Measurements from ENCODE around the gene TNFSF11.

The TNFSF11 gene

DNA sequence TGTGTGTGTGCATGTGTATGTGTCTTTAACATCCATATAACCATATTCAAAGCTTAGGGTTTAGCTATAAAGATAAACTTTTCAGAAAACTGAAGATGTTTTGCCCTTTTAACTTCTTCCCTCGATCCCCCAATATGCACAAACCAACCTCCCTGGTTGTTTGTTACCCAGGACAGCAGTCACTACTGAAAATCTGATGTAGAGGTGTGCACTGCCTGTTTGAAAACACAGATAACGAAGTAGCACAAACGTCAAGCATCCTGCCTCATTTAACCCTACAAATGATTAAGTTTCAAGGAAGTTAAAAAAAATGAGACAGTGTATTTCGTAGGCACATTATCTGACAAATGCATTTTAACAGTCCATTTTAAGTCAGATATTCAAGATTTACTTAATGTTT is 3.6 kb downstream of the TNFSF11 start:
- peaks cover 7% of the 10 kb centered on the region for H3K36me3 Mint-ChIP-seq
- peaks cover 6% of the 10 kb centered on the region for H3K27me3 Mint-ChIP-seq
- H3K9me3 Mint-ChIP-seq (ENCODE audit: low read depth): no peaks in the 10 kb centered on the region
- peak overlapping the region; percentile 79 for H3K27ac Mint-ChIP-seq
- peak overlapping the region; percentile 84 for H3K4me3 Mint-ChIP-seq
- peaks cover 31% of the 10 kb centered on the region for H3K4me1 Mint-ChIP-seq (ENCODE audit: low read depth)

DNA sequence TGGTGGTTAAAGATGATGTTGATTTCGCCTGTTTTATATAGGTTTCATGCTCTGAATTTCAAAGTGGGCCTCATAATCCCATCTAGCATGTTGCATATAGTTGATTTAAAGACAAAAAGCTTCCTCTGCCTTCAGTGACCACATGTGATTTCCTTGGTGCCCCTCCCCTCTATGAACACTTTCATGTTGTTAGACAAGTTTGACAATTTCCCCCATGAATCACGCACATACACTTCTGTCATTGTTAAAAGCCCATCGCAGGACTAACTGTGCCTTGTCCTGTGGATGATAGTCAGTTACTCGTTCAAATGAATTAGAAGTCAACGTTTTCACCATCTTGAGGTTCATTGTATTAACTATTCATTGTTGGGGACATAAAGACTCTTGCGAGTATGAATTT is 6.7 kb downstream of the TNFSF11 start:
- Mint-ChIP-seq H3K4me1 (ENCODE audit: low read depth) (peaks cover 15% of the 10 kb centered on the region), H3K9me3 (ENCODE audit: low read depth) (no peaks in the 10 kb centered on the region), H3K4me3 (no peak overlapping the region), H3K27me3 (peaks cover 6% of the 10 kb centered on the region), H3K27ac (no peak overlapping the region), H3K36me3 (peaks cover 7% of the 10 kb centered on the region)

DNA sequence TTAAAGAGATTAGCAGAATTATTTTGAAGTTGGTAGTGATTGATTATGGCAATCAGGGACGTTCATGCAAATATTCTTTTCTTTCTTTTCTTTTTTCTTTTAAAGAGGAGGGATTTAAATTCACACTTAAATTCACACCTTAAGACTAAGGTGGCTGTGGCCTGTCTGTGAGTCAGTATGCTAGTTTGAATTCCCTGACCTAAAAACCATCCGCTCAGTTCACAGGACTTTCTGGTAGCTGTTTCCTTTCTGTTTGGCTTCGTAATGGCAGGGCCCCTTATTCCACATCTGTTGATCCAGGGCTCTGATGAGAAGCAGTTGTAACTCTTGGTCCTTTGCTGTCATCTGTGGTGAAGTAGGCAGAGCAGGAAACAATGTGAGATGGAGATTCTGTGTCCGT is 7.5 kb downstream of the TNFSF11 start:
- peaks cover 6% of the 10 kb centered on the region for H3K27me3 Mint-ChIP-seq

DNA sequence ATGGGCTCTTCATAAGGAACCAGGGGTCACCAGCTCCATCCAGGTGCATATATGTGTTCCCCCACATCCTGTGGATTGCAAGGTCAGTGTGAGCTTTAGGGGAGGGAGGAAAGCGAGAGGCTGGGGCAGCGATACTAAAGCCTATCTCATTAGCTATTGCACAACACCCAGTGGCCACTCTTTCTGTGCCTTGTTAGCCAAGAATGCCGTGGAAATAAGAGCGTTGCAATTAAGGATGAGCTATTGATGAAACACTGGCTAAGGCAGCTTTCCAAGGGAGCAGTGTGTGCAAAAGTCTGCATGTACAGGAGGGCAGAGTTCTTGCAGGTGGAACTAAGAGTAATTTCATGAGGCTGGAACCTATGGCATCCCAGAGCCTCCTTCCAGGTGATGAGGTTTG is 17.6 kb downstream of the TNFSF11 start:
- Mint-ChIP-seq H3K9me3 (ENCODE audit: low read depth) (no peaks in the 10 kb centered on the region), H3K4me1 (ENCODE audit: low read depth) (no peaks in the 10 kb centered on the region), H3K36me3 (peaks cover 3% of the 10 kb centered on the region), H3K4me3 (no peak overlapping the region), H3K27ac (no peak overlapping the region), H3K27me3 (no peaks in the 10 kb centered on the region)

More for the DNA sequence above, 7.5 kb downstream of the TNFSF11 start:
- no peaks in the 10 kb centered on the region for H3K9me3 Mint-ChIP-seq (ENCODE audit: low read depth)
- H3K36me3 Mint-ChIP-seq: peaks cover 7% of the 10 kb centered on the region
- peaks cover 8% of the 10 kb centered on the region for H3K4me1 Mint-ChIP-seq (ENCODE audit: low read depth)
- H3K27ac Mint-ChIP-seq: no peak overlapping the region
- no peak overlapping the region for H3K4me3 Mint-ChIP-seq

DNA sequence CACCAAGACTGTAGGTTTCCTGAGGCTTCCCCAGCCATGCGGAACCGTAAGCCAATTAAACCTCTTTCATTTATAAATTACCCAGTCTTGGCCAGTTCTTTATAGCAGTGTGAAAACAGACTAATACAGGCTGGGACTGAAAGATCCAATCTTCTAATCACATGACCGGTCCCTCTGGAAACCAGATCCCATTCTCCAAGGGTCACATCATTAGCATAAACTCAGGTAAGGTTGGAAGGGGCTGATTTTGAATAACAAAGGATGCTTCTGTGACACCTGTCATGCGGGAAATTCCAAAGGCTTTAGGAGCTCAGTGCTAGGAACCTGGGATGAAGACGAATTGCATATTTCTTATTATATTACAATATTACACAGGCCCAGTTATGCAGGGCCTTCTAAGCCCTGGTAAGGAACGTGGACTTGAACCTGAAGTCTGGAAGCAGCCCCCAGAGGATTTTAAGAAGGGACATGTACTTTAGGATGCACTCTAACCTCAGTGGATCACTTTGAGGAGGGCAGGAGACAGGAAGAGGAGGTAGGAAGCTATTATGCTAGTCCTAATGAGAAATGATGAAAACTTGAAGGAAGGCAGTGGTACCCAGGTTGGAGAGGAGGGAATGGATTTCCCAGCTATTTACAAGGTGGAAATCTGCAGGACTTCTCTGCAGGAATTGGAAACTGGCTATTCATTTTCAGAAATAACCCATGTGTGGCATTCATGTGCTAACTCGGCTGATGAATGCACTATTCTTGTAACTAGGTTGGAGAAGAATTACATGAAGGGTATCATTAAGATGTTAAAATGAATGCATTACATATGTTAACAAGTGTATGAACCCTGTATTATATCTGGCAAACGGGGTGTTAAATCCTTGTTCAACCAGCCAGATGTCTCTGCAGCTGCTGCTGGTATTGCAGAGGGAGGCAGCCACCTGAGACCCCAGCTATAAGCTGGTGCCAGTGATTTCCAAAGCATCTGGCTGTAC is 19.3 kb downstream of the TNFSF11 start:
- Mint-ChIP-seq H3K4me1 (ENCODE audit: low read depth) (no peaks in the 10 kb centered on the region), H3K36me3 (peaks cover 2% of the 10 kb centered on the region), H3K27me3 (no peaks in the 10 kb centered on the region), H3K27ac (no peak overlapping the region), H3K9me3 (ENCODE audit: low read depth) (no peaks in the 10 kb centered on the region), H3K4me3 (no peak overlapping the region)

DNA sequence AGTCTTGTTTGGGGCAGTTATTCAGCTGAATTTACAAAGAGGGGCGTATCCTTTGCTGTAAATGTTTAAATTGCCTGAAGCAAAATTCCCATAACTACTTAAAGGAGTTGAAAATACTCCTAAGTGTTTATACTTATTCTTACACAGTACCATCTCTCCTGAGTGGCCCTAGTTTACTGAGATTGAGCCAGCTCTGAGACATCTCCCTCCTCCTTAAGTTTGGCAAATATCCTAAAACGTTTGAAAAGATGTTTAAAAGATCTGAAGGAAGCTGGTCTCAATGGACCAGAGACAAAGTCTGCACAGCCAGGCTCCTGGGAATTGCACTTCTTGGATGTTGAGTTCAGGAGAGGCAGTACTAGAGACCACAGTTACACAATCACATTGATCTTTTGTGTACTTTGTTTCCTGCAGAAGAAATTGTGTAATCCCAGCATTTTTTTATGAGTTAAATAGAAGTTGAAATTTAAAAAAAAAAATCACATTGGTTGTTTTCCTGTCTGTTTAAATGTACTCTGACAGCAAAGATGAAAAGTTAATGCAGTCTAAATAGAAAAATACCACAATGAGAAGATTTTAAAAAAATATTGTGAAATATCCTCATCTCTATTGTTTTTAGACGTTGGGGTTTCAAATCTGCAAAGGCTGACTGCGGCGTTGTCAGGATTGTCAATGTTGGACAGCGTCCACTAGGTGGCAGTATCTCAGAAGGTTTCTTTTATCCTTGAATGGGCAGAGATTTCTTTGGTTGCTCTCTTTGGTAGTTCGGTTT is 20.7 kb downstream of the TNFSF11 start:
- Mint-ChIP-seq H3K9me3 (ENCODE audit: low read depth) (no peaks in the 10 kb centered on the region), H3K27me3 (no peaks in the 10 kb centered on the region), H3K27ac (no peak overlapping the region), H3K4me3 (no peak overlapping the region), H3K36me3 (no peaks in the 10 kb centered on the region), H3K4me1 (ENCODE audit: low read depth) (no peaks in the 10 kb centered on the region)

DNA sequence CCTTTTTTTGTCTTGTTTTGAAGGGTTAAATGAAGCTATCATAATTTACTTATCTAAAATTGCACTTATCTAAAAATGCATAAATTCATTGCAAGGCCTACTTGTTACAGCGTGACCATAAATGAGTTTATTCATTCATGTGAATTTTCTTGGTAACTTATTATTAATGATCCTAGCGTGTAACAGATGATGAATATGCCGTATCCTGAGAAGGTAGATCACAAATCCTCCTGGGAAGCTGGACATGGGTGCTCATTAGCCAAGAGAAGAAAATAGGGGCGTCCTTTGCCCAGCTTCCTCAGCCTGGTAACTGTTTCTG is 21.3 kb downstream of the TNFSF11 start:
- Mint-ChIP-seq H3K27me3 (no peaks in the 10 kb centered on the region), H3K36me3 (no peaks in the 10 kb centered on the region), H3K4me1 (ENCODE audit: low read depth) (peaks cover 2% of the 10 kb centered on the region), H3K27ac (no peak overlapping the region), H3K9me3 (ENCODE audit: low read depth) (no peaks in the 10 kb centered on the region), H3K4me3 (no peak overlapping the region)

DNA sequence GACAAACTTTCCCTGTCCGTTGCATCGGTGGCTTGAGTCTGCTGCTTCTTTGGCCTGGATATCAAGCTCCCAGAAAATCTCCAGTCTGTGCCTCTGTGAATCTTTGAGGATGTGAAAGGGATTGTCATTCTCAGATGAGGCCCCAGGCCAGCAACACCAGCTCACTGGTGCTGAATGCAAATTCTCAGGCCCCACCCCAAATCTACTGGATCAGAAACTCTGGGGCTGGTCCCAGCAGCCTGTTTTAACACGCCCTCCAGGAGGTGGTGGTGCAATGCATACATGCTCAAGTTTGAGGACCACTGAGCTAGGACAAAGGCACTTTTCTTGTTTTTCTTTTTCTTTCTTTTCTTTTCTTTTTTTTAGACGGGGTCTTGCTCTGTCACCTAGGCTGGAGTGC is 23.6 kb downstream of the TNFSF11 start:
- Mint-ChIP-seq H3K27ac (no peak overlapping the region), H3K9me3 (ENCODE audit: low read depth) (no peaks in the 10 kb centered on the region), H3K4me3 (no peak overlapping the region), H3K27me3 (no peaks in the 10 kb centered on the region), H3K4me1 (ENCODE audit: low read depth) (peaks cover 16% of the 10 kb centered on the region), H3K36me3 (no peaks in the 10 kb centered on the region)

DNA sequence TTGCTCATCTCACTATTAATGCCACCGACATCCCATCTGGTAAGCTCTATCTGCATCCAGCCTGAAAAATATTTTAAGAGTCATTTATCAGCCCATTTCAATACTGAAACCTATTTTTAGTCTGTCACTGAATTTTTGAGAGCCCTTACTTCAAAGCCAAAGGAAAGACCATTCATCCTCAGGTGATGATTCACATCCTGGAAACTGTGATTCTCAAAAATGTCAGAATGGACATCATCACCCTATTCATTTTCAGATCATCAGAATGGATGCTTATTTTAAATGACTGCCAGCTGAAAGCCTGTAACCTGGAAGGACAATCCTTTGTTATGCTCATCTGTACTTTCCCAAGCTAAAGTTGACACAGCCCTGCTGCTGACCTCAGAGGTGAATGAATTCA is 27.0 kb downstream of the TNFSF11 start:
- Mint-ChIP-seq H3K27ac (peak overlapping the region; percentile 86), H3K36me3 (no peaks in the 10 kb centered on the region), H3K9me3 (ENCODE audit: low read depth) (no peaks in the 10 kb centered on the region), H3K4me3 (peak overlapping the region; percentile 59), H3K27me3 (no peaks in the 10 kb centered on the region), H3K4me1 (ENCODE audit: low read depth) (peaks cover 16% of the 10 kb centered on the region)

DNA sequence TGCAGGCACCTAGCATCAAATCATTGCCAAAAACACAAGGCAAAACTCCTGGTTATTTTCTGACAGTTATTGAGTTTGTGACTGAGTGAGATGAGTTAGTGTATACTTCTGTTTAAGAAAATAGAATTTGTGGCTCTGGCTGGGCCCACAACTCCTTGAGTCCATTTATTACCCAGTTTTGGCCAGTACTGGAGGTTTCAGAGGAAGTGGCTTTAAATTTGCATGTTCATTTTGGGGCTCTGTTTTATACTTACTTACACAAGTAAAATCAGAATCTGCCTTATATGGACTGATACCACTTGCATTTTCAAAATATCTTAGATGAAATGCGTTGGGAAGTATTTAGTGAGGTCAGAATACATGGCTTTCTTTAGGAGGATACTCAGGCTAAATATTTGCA is 29.0 kb downstream of the TNFSF11 start:
- H3K4me3 Mint-ChIP-seq: no peak overlapping the region
- H3K27me3 Mint-ChIP-seq: no peaks in the 10 kb centered on the region
- H3K27ac Mint-ChIP-seq: no peak overlapping the region
- peaks cover 16% of the 10 kb centered on the region for H3K4me1 Mint-ChIP-seq (ENCODE audit: low read depth)
- H3K36me3 Mint-ChIP-seq: no peaks in the 10 kb centered on the region
- no peaks in the 10 kb centered on the region for H3K9me3 Mint-ChIP-seq (ENCODE audit: low read depth)

DNA sequence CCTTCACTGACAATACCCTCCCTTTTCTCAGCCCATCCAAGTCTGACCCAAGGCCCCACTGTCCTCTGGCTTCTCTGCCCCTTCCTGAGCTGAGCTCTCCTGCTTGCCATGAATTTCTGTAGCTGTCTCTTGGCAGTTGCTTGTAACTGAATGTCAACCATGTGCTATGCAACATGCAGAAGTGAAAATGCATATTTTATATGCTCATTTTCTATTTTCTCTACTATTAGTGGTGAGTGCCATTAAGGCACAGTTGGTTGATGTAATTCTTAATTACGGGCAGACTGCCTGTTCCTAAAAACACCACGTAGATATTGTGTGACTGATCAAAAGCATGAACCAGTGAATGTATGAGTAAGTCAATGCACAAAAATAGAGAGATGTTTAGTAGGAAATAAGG is 29.6 kb downstream of the TNFSF11 start:
- H3K27ac Mint-ChIP-seq: no peak overlapping the region
- peaks cover 16% of the 10 kb centered on the region for H3K4me1 Mint-ChIP-seq (ENCODE audit: low read depth)
- no peak overlapping the region for H3K4me3 Mint-ChIP-seq
- H3K36me3 Mint-ChIP-seq: no peaks in the 10 kb centered on the region
- no peaks in the 10 kb centered on the region for H3K27me3 Mint-ChIP-seq
- no peaks in the 10 kb centered on the region for H3K9me3 Mint-ChIP-seq (ENCODE audit: low read depth)

DNA sequence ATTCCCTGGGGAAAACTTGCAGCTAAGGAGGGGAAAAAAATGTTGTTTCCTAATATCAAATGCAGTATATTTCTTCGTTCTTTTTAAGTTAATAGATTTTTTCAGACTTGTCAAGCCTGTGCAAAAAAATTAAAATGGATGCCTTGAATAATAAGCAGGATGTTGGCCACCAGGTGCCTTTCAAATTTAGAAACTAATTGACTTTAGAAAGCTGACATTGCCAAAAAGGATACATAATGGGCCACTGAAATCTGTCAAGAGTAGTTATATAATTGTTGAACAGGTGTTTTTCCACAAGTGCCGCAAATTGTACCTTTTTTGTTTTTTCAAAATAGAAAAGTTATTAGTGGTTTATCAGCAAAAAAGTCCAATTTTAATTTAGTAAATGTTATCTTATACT is 33.6 kb downstream of the TNFSF11 start:
- Mint-ChIP-seq H3K4me1 (ENCODE audit: low read depth) (no peaks in the 10 kb centered on the region), H3K36me3 (no peaks in the 10 kb centered on the region), H3K9me3 (ENCODE audit: low read depth) (no peaks in the 10 kb centered on the region), H3K4me3 (no peak overlapping the region), H3K27ac (no peak overlapping the region), H3K27me3 (peaks cover 1% of the 10 kb centered on the region)

DNA sequence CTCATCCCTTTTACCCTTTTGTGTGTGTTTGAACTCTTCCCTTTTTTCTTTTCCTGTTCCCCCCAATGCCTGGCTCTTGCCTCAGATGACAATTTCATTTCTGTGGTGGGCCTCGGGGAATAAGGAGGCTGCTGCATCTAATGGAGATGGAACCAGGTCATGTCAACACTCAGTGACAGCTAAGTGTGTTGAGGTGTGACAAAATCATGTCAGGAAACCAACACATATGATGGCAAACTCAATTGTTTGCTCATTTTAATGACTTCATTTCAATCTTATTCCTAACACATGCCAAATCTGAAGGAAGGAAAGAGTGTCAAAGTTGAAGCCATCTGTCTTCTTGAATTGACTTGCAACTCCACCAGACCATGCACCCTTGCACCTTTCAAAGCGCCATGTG is 36.7 kb downstream of the TNFSF11 start:
- no peak overlapping the region for H3K27ac Mint-ChIP-seq
- H3K4me3 Mint-ChIP-seq: no peak overlapping the region
- no peaks in the 10 kb centered on the region for H3K9me3 Mint-ChIP-seq (ENCODE audit: low read depth)
- H3K27me3 Mint-ChIP-seq: peaks cover 1% of the 10 kb centered on the region
- no peaks in the 10 kb centered on the region for H3K36me3 Mint-ChIP-seq
- H3K4me1 Mint-ChIP-seq (ENCODE audit: low read depth): no peaks in the 10 kb centered on the region

DNA sequence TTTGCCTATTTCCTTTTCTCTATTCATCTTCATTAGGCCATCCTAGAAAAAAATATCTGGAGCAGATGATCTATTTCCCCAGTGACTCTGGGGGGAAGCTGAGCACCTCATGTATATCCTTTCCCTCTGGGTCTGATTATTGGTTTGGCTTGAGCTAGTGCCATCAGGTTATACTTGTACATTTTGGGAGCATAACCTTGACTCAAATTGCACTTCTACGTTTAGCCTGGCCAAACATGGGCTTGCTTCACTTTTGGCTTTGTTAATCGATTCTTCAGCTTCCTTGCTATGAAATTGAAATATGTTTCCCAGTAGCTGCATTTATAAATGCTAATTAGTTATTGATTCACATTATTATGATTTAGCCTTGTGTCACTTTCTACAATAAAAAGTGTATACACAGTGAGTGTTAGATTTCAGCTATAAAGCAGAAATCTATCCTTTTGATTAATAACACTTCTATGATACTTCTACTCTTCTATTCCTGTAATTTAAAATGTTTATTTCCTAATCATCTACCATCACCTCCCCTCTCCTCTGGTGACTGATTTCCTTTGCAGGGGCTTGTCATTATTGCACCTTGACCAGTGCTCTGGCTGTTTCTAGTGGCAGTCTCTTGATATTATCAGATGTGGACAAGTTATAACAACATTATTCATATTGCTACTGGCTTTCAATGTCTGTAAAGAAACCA is 37.3 kb downstream of the TNFSF11 start:
- Mint-ChIP-seq H3K4me3 (no peak overlapping the region), H3K27ac (no peak overlapping the region), H3K4me1 (ENCODE audit: low read depth) (no peaks in the 10 kb centered on the region), H3K27me3 (peaks cover 1% of the 10 kb centered on the region), H3K36me3 (no peaks in the 10 kb centered on the region), H3K9me3 (ENCODE audit: low read depth) (no peaks in the 10 kb centered on the region)

Measured in activated naive CD8-positive, alpha-beta T cell (primary cell).